ENCODE data around the gene LIMA1. TPM values are rescaled to one million over a fixed set of nuclear protein-coding genes. Genes with fewer than 3 reads are reported as not detected.

The LIMA1 gene
- total RNA-seq, 2 donors from 2014 or later = 20.1 to 26.0 TPM

- 94 to 96% methylated on average over 4 of the region's 4 CpGs for WGBS, 2 experiments (ENCODE audit: insufficient coverage in 1 of 2, insufficient read length in 1 of 2)
- TF ChIP-seq CTCF (conservative IDR thresholded peaks at IDR 0.05) = no peak
- H3K27ac Mint-ChIP-seq = no peak overlapping the region
- H3K36me3 Mint-ChIP-seq (ENCODE audit: low read depth) = no peaks in the 10 kb centered on the region
- no peak for DNase-seq
- peaks cover 7% of the 10 kb centered on the region for H3K27me3 Mint-ChIP-seq (ENCODE audit: insufficient read depth)
- no peak overlapping the region for H3K27ac ChIP-seq (ENCODE audit: low read depth, low read length)
- peaks cover 19% of the 10 kb centered on the region for H3K4me1 Mint-ChIP-seq
- no peak overlapping the region for H3K4me3 Mint-ChIP-seq
- no peaks in the 10 kb centered on the region for H3K36me3 ChIP-seq (ENCODE audit: control insufficient read depth, insufficient read depth, low read length)
- H3K9me3 ChIP-seq (ENCODE audit: control insufficient read depth, low read length) = no peaks in the 10 kb centered on the region
- no peak overlapping the region for H3K9ac ChIP-seq (ENCODE audit: extremely low read depth, low read length, poor library complexity, severe bottlenecking)
- no peak overlapping the region for H3K4me3 ChIP-seq (ENCODE audit: low read length)
- peaks cover 3% of the 10 kb centered on the region for H3K4me1 ChIP-seq (ENCODE audit: control insufficient read depth, insufficient read depth, low read length)
- no peaks in the 10 kb centered on the region for H3K9me3 Mint-ChIP-seq
- H3K27me3 ChIP-seq (ENCODE audit: control insufficient read depth, insufficient read depth, low read length, poor library complexity, severe bottlenecking) = peaks cover 7% of the 10 kb centered on the region
These were observed 3.8 kb downstream of the LIMA1 start for GRCh38 chr12:50279501-50279900.

DNA sequence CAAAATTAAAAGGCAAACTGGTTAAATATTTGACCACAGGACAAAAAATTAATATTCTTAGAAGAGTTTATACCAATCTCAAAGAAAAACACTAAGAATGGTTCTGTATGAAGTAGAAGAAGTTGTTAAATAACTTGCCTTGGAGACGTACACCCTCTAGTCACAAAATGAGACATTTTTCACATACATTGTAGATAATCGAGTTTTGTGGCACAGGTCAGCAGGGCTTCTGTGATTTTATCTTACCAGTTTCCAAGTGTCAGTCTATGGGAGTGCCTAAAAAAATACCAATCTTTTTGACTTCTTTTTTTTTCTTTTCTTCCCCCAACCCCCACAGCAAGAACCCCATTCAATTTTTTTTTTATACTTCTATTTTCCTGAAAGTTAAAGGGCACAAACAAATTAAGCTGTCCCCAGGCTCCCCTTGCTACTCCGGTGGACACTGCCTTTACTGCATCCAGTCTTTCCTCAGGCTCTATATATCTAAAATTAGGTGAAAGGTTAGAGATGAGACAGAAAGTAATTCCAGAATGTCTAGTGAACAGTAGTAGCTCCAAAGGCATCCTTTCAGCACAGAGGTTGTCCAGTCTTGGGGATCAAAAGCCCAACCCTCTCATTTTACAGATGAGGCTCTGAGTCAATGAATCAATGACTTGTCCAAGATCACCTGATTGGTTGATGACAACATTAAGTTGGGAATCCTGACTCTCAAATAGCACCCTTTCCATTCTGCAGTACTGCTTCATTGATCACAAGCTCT, 6.2 kb downstream of the LIMA1 start:
- Mint-ChIP-seq H3K27ac (no peak overlapping the region), H3K4me1 (peaks cover 7% of the 10 kb centered on the region)

DNA sequence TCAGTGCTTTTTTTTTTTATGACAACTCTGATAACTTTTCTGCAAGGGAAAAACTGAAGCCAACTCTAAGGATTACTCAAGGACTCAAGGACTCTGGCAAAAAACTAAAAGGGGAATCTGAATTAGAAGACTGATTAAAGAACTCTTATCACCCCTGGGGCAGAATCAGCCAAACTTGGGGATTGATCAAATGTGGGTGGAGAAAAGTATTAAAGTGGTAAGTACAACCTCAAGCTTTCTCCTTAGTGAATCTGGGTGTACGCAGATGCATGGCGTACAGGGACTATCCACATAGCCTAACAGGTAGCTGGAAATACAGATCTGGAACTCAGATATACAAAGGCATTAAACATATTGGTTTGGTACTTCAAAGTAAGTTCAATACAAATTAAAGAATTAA, 7.3 kb downstream of the LIMA1 start:
- Mint-ChIP-seq H3K9me3 (no peaks in the 10 kb centered on the region), H3K27me3 (ENCODE audit: insufficient read depth) (peaks cover 2% of the 10 kb centered on the region), H3K4me3 (no peak overlapping the region), H3K4me1 (peaks cover 7% of the 10 kb centered on the region), H3K36me3 (ENCODE audit: low read depth) (no peaks in the 10 kb centered on the region), H3K27ac (no peak overlapping the region)
- Histone ChIP-seq H3K9me3 (ENCODE audit: control insufficient read depth, low read length) (no peaks in the 10 kb centered on the region), H3K27ac (ENCODE audit: low read depth, low read length) (no peak overlapping the region), H3K4me1 (ENCODE audit: control insufficient read depth, insufficient read depth, low read length) (no peaks in the 10 kb centered on the region), H3K36me3 (ENCODE audit: control insufficient read depth, insufficient read depth, low read length) (no peaks in the 10 kb centered on the region), H3K4me3 (ENCODE audit: low read length) (no peak overlapping the region), H3K9ac (ENCODE audit: extremely low read depth, low read length, poor library complexity, severe bottlenecking) (no peak overlapping the region), H3K27me3 (ENCODE audit: control insufficient read depth, insufficient read depth, low read length, poor library complexity, severe bottlenecking) (no peaks in the 10 kb centered on the region)
- WGBS, 2 experiments (ENCODE audit: insufficient coverage in 1 of 2, insufficient read length in 1 of 2) = 90% methylated on average over 2 of the region's 2 CpGs; no CpG with 5 or more reads in 1 of the 2 experiments
- no peak for TF ChIP-seq CTCF (conservative IDR thresholded peaks at IDR 0.05)
- DNase-seq = no peak

More for the DNA sequence above, 6.2 kb downstream of the LIMA1 start:
- H3K36me3 Mint-ChIP-seq (ENCODE audit: low read depth) = no peaks in the 10 kb centered on the region
- H3K9ac ChIP-seq (ENCODE audit: extremely low read depth, low read length, poor library complexity, severe bottlenecking) = no peak overlapping the region
- peak; percentile 21 for TF ChIP-seq CTCF (conservative IDR thresholded peaks at IDR 0.05)
- peaks cover 5% of the 10 kb centered on the region for H3K27me3 ChIP-seq (ENCODE audit: control insufficient read depth, insufficient read depth, low read length, poor library complexity, severe bottlenecking)
- H3K9me3 ChIP-seq (ENCODE audit: control insufficient read depth, low read length) = no peaks in the 10 kb centered on the region
- no peak overlapping the region for H3K4me3 Mint-ChIP-seq
- H3K4me3 ChIP-seq (ENCODE audit: low read length) = no peak overlapping the region
- H3K4me1 ChIP-seq (ENCODE audit: control insufficient read depth, insufficient read depth, low read length) = no peaks in the 10 kb centered on the region
- DNase-seq = no peak
- H3K36me3 ChIP-seq (ENCODE audit: control insufficient read depth, insufficient read depth, low read length) = no peaks in the 10 kb centered on the region
- peaks cover 7% of the 10 kb centered on the region for H3K27me3 Mint-ChIP-seq (ENCODE audit: insufficient read depth)
- 90% methylated on average over 3 of the region's 3 CpGs; no CpG with 5 or more reads in 1 of the 2 experiments for WGBS, 2 experiments (ENCODE audit: insufficient coverage in 1 of 2, insufficient read length in 1 of 2)
- H3K9me3 Mint-ChIP-seq = no peaks in the 10 kb centered on the region
- no peak overlapping the region for H3K27ac ChIP-seq (ENCODE audit: low read depth, low read length)
